ENCODE results near the gene RPL36A.

RPL36A gene

DNA sequence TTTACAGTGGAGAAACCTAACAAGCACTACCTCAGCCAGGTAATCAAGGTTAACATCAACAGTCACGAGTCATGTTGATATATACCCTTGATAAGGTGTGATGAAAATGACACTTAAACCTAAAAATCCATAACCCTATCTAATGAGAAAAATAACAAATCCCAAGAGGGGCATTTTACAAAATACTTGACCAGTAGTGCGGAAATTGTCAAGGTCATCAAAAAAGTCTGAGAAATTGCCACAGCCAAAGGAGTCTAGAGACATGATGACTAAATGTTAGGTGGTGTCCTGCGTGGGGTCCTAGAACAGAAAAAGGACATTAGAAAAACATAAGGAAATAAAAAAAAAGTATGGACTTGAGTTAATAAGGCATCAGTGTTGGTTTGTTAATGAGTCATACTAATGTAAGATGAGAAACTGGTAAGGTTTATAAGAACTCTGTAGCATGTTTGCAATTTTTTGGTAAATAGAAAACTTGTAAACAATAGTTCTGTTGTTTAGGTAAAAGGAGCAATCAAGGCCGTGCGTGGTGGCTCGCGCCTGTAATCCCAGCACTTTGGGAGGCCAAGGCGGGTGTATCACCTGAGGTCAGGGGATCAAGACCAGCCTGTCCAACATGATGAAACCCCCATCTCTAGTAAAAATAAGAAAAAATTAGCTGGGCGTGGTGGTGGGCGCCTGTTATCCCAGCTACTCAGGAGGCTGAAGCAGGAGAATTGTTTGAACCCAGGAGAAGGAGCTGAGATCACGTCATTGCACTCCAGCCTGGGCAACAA is 2.9 kb downstream of the RPL36A start:
- peak; percentile 28 for FAIRE-seq

- no peak for FAIRE-seq
Measured at GRCh38 chrX:101394372-101394771, 3.6 kb downstream of the RPL36A start.

GRCh38 chrX:101395789-101396188 is 5.0 kb downstream of the RPL36A start:
- FAIRE-seq, result no peak

- no peak for FAIRE-seq
Measured at GRCh38 chrX:101397779-101398178, 7.0 kb downstream of the RPL36A start.

- no peak for FAIRE-seq
Measured at GRCh38 chrX:101398694-101399093, 7.9 kb downstream of the RPL36A start.

DNA sequence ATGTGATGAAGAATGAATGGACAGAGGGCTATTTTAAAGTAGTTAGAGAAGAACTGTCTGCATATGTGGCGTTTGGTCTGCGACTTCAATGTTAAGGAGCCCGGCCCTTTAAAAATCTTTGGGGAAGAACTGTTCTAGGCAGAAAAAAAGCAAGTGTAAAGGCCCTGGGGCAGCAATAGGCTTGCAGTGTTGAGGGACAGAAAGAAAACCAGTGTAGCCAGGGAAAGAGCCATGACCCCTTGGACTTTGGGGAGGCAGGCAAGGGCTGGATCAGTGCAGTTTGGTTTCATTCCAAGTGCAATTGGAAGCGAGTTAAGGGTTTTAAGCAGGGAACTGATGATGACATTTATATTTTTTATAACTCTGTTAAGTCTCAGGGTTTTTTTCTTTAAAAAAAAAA is 9.0 kb downstream of the RPL36A start:
- no peak for FAIRE-seq

DNA sequence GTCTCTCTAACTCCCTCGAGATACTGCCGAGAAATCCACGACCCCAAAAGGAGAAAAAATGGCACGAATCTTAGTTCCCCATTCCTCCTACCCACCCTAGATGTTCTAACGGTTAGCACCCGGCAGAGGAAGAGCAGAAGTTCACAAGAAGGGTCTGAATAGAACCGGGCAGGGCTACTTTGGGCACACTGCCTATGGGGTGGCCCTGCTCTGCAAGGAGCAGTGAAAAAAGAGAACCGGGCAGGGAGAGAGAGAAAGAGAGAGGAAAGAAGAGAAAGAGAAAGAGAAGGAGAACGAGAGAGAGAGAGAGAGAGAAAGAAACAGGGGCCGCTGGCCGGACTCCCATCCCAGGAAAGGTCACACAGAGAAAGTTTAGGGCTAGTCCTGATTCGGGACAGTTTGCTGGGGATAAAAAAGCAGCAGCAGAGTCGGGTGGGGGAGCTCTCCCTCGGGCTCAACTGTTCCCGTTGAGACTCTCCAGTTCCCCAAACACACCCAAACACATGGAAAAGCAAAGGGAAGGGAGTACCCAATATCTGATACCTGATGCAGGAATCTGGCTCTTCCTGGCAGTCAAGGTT is 16.4 kb downstream of the RPL36A start:
- FAIRE-seq, result no peak

- FAIRE-seq, result peak; percentile 98
Measured at GRCh38 chrX:101407748-101408531, 17.1 kb downstream of the RPL36A start, which contains the start of the genes GLA and HNRNPH2. TSS of gene GLA (minus strand) at chrX:101407925. CDS start at chrX:101407903, 22 bp downstream. TSS of gene HNRNPH2 (plus strand) at chrX:101408222. CDS start at chrX:101411989, 3,767 bp downstream.

DNA sequence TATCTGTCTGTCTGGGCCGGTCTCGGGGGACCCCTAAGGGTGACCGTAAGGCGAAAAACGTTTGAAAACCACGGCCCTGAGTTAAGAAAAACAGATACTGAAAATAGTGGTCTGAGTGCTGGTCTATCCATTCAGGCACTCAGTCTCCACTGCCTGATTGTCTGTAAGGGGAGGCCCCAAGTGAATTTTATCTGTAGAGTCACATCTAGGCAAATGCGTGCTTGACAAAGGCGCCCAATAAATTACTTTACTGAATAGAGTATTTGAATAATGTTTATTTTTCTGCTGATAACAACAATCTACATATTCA is 17.7 kb downstream of the RPL36A start:
- FAIRE-seq, result no peak

GRCh38 chrX:101409043-101409442 is 18.2 kb downstream of the RPL36A start:
- no peak for FAIRE-seq

GRCh38 chrX:101410461-101410860 is 19.6 kb downstream of the RPL36A start:
- no peak for FAIRE-seq

GRCh38 chrX:101411984-101412383 is 21.2 kb downstream of the RPL36A start:
- no peak for FAIRE-seq

DNA sequence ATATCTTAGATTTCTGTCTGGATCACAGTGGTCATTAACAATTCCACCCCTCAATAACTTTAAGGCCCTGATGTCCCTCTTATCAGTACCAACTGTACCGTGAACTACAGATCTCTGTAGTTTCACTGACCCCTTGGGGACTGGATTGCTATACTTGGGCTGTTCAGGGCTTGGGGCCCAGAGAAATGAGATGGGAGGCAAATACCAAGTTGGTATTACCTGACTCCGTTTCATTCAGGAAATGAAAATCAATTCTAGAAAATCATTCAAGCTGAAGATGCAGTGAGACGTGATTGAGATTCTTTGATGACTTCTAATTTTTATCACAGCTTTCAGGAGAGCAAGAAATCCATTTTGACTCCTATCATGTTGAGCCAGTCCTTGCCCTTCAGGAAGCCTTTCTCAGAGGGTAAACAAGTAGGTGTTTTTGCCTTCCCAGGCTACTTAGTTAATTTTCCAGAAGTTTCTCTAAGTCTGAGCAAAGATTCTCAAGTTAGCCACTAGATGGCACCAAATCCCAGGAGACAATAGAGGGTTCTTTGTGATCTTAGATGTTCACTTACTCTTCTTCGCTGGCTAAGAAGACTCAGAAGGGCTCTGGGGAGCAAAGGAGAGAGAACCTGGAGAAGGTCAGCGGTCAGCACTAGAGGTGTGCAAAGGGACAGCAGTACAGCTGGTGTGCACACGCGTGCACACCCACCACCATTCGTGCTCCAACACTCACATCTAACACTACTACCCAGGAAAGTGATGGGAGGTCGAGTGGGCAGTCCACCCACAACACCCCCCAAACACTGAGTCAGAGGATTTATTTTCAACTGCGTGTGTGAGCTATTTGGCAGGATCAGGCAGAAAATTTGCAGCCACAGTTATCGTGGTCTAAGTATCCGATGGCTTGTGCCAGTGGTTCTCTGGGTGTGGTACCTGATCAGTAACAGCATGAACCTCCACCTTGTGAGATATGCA is 24.7 kb downstream of the RPL36A start:
- FAIRE-seq, result no peak

GRCh38 chrX:101416691-101417090 is 25.9 kb downstream of the RPL36A start:
- no peak for FAIRE-seq

DNA sequence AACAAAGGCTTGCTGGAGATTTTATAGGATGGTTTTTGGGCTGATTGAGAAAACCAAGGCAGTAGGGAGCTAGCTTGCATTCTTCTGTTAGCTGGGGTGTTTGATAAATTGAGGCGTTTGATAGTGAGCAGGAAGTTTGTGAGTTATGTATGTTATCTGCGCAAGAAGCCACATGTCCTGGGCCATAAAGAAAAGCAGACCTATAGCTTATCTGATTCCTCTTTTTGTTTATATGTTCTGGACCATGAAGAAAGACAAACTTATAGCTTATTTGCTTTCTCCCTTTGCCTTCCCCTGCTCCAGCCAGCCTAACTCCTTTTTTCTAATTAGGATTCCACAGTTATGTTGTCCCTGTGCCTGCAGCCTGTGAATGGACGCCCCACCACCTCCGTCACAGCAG is 26.4 kb downstream of the RPL36A start:
- no peak for FAIRE-seq

- FAIRE-seq, result no peak
Measured at GRCh38 chrX:101417981-101418841, 27.4 kb downstream of the RPL36A start.

DNA sequence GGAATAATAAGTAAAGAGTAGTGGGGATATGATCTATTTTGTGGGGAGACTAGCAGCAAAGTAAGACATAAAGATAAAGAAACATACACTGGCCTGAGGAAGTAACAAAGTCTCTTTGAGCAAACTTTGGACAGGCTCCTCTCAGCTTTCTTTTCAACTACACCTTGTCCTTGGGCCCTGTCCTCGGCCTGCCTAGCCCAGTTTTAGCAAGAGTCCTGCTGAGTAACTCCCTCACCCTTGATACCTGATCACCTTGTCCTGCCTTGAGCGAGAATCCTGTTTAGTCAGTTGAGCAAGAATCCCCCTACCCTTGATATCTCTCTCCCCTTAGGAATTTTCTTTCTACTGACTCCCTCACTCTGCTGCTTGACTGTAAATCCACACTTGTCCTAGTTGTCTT is 28.7 kb downstream of the RPL36A start:
- FAIRE-seq, result no peak

- FAIRE-seq, result peak; percentile 47
Measured at GRCh38 chrX:101427954-101428353, 37.1 kb downstream of the RPL36A start.

DNA sequence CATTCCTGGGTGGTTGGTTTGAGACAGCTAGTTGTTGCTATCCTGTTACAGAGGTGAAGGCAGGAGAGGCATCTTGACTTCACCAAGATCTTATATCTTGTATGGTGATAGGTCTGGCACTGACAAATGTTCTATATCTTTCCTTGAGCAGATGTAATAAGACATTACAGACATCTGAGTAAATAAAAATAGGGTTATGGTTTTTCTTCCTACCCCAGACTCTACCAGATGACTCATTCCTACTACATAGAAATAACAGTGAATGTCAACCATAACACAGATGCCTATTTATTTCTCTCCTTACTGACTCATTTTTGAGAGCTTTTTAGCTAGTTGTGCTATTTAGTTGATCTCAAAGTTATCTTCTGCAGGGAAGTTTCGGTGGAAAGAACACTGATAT is 39.1 kb downstream of the RPL36A start:
- no peak for FAIRE-seq

DNA sequence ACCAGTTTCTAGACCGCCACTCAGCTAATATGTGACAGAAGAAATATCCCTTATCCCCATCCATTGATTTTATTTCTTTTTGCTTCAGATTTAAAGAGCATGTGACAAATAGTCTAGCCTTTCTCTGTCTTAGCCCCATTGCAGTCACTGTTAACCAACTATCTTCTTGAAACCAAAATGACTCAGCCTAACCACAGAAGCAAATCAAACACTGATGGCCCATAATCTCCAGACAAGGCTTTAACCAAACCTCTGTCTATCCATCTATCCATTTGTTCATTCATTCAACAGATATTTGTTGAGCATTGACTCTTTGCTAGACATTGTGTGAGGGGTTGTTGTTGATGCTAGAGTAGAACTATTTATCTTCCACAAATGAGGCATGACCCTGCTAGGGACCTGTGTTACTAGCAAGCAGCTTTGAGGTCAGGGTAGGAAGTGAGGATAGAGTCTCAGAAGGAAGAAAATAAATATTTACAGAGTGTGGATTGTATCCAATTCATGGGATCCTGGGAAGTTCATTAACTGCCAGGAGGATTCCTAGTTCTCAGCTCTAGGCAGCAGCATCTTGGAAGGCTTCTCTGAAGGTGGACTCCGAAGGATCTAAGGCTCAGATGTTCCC is 39.8 kb downstream of the RPL36A start:
- peak; percentile 43 for FAIRE-seq

DNA sequence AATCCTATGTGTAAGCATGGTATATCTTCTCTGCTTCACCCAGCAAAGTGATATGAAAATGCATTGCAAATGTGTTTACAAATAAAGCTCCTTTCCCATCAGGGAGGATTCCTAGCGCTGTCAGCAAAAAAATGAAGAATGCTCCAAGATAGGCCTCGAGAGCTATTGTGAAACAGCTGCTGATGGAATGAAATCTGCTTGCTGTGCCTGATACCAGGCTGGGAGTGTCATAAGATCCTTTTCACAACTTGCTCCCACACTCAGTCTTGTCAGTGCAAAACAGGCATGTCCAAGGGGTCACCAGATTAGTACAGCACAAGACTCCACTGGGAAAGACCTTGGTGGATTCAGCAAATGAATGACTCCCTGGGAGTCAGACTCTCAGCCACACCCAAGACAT is 51.3 kb downstream of the RPL36A start:
- FAIRE-seq, result no peak

Data from colon (tissue), 2 donors.